ENCODE data around the gene NRXN3.

GRCh38 chr14:78974691-78975090 is 804.5 kb downstream of the NRXN3 start:
- TF ChIP-seq POLR2A (IDR thresholded peaks at IDR 0.05), result no peak
- no peak for TF ChIP-seq CTCF (IDR thresholded peaks at IDR 0.05)
